ENCODE data around the gene VAV1.

DNA sequence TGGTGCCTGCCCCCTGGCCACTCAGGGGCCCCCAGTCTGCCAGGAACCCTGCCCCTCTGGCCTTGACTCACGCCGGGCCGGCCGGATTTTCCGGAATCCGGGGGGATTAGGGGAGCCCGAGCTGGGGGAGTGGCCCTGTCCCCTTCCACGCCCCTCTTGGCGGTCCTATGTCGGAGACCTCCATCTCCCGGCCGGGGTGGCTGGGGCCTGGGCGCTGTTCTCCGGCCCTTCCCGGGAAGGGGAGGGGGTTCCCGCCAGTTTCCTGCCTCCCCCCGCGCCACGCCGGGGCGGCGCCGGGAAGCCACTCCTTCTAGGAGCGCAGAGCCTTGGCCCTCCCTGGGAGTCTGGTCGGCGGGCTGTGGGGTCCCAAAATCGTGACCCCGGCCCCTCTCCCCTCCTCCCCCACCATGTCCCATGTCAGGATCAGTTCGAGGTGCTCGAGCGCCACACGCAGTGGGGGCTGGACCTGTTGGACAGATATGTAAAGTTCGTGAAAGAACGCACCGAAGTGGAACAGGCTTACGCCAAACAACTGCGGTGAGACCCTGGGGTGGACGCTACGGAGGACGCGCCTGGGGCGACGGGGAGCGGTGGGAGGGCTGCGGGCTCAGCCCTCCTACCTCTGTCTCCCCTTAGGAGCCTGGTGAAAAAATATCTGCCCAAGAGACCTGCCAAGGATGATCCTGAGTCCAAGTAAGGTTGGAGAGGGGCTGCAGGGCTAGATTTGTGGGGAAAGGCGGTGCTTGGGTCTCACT, 31.7 kb upstream of the VAV1 start:
- TF ChIP-seq, protein P1, sequence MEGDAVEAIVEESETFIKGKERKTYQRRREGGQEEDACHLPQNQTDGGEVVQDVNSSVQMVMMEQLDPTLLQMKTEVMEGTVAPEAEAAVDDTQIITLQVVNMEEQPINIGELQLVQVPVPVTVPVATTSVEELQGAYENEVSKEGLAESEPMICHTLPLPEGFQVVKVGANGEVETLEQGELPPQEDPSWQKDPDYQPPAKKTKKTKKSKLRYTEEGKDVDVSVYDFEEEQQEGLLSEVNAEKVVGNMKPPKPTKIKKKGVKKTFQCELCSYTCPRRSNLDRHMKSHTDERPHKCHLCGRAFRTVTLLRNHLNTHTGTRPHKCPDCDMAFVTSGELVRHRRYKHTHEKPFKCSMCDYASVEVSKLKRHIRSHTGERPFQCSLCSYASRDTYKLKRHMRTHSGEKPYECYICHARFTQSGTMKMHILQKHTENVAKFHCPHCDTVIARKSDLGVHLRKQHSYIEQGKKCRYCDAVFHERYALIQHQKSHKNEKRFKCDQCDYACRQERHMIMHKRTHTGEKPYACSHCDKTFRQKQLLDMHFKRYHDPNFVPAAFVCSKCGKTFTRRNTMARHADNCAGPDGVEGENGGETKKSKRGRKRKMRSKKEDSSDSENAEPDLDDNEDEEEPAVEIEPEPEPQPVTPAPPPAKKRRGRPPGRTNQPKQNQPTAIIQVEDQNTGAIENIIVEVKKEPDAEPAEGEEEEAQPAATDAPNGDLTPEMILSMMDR (IDR thresholded peaks at IDR 0.05; ENCODE audit: insufficient read depth, low read length, poor library complexity, severe bottlenecking): no peak
- TF ChIP-seq EZH2phosphoT487 (conservative IDR thresholded peaks at IDR 0.05; ENCODE audit: low read length): no peak

Data from SU-DHL-6 (cell line).